Left lung (tissue), 10 donors: ENCODE measurements around the gene NINJ2. TPM values are rescaled to one million over a fixed set of nuclear protein-coding genes. Genes with fewer than 3 reads are reported as not detected.
A peak's percentile ranks its signal among the peaks of the same experiment; 100 is the strongest.

ENCODE experiments used
- ATAC-seq: fragments of 200-7000 bp; cut with Tn5 transposase; one replicate; pipeline ENCODE4 v1.9.1; 2020; ENCODE audit warnings: moderate library complexity
- DNase-seq, 4 donors: peaks; one replicate each; pipeline ENCODE4 v3.0.0-alpha.2; 2013 to 2020
- H3K27ac ChIP-seq, 2 donors: fragments of 200-600 bp; sonication (generic) in 1 of 2; one replicate each; pipeline versions ENCODE4 v1.5.0 to v1.8.0; 2020 to 2021
- H3K27me3 ChIP-seq, 2 donors: fragments of 200-600 bp; sonication (generic) in 1 of 2; one replicate each; pipeline versions ENCODE4 v1.5.0 to v1.8.0; 2020 to 2021
- H3K36me3 ChIP-seq, 2 donors: fragments of 200-600 bp; sonication (generic) in 1 of 2; one replicate each; pipeline versions ENCODE4 v1.5.0 to v1.8.0; 2020 to 2021
- H3K4me1 ChIP-seq, 2 donors: fragments of 200-600 bp; one replicate each; pipeline ENCODE4 v1.8.0; 2021
- H3K4me3 ChIP-seq, 2 donors: fragments of 200-600 bp; sonication (generic) in 1 of 2; one replicate each; pipeline versions ENCODE4 v1.5.0 to v1.8.0; 2020 to 2021; ENCODE audit warnings: mild to moderate bottlenecking in 1 of 2
- H3K9me3 ChIP-seq, 2 donors: fragments of 200-600 bp; sonication (generic) in 1 of 2; one replicate each; pipeline versions ENCODE4 v1.5.0 to v1.8.0; 2020 to 2021
- intact Hi-C, 2 donors: fragments of 100-400 bp; cut with DNase I; formaldehyde crosslinking; loops; one replicate each; pipeline versions ENCODE4 v1.11.2 to v1.14.2; 2022
- polyA plus RNA-seq, 6 donors: library from polyadenylated mRNA; unstranded; fragments of 120-200 nt; gene quantifications; one replicate each; pipeline ENCODE4 v1.2.1, GENCODE V29; 2013; ENCODE audit not compliant: insufficient read length in 6 of 6
- total RNA-seq, 2 donors: library from RNA; stranded (reverse); fragmentation: NEBNext Ultra II Directional; extraction: Animal tissue kit (Norgen Biotek cat#: 25700); gene quantifications; one replicate each; pipeline ENCODE4 v1.2.1, GENCODE V29; 2021
- TF ChIP-seq, protein P1 (sequence below), 2 donors: fragments of 200-600 bp; sonication (generic) in 1 of 2; IDR thresholded peaks; one replicate each; pipeline versions ENCODE4 v1.5.0 to v1.8.0; 2021; ENCODE audit warnings: antibody characterized with exemption in 2 of 2
- donor health status: DM: no; HTN: yes; CAD: no.
- donor health status: DM: no; HTN: no; CAD: no.

Gene NINJ2
- total and polyA plus RNA-seq, 8 donors, result 1.2 to 18.0 (median 2.8) TPM

DNA sequence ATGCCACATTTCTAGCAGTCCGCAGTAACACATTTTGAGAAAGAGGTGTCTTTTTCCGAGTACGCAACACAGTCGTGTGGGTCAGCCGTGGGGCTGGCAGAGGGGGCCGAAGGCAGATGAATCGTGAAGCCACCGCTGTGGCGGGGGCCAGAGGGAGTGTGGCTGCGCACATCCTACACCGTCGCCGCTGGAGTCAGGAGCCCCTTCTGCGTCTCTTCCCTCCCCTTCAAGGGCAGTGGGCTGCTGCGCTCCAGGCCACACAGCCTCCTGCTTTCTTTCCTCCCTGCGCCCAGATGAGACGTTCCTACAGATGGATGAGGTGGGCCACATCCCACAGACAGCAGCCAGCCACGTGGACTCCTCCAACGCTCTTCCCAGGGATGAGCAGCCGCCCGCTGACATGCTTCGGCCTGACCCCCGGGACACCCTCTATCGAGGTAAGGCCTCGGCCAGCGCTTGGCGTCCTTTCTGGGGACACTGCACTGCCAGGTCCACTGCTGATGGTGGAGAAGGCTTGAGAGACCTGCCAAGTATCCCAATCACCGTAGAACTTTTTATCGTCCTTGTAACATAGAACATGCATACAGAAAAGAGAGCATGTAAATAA lies 113.7 kb downstream of the NINJ2 start:
- DNase-seq (no peak), ATAC-seq (no peak)
- Histone ChIP-seq H3K27ac (no peak overlapping the region), H3K4me1 (peaks cover 0 to 33% of the 10 kb centered on the region in 2 donors), H3K36me3 (peaks cover 0 to 16% of the 10 kb centered on the region in 2 donors), H3K9me3 (no peaks in the 10 kb centered on the region), H3K27me3 (peaks cover 0 to 20% of the 10 kb centered on the region in 2 donors), H3K4me3 (no peak overlapping the region)
- intact Hi-C loops, result loop anchor here (5.0 to 10.0 kb wide), 2 partner anchors 95 to 97 kb away; partner anchors contain the start of gene B4GALNT3 (in 1 of the 2)
- TF ChIP-seq, protein P1, sequence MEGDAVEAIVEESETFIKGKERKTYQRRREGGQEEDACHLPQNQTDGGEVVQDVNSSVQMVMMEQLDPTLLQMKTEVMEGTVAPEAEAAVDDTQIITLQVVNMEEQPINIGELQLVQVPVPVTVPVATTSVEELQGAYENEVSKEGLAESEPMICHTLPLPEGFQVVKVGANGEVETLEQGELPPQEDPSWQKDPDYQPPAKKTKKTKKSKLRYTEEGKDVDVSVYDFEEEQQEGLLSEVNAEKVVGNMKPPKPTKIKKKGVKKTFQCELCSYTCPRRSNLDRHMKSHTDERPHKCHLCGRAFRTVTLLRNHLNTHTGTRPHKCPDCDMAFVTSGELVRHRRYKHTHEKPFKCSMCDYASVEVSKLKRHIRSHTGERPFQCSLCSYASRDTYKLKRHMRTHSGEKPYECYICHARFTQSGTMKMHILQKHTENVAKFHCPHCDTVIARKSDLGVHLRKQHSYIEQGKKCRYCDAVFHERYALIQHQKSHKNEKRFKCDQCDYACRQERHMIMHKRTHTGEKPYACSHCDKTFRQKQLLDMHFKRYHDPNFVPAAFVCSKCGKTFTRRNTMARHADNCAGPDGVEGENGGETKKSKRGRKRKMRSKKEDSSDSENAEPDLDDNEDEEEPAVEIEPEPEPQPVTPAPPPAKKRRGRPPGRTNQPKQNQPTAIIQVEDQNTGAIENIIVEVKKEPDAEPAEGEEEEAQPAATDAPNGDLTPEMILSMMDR (IDR thresholded peaks at IDR 0.05), result no peak

GRCh38 chr12:547883-548470 lies 115.3 kb downstream of the NINJ2 start:
- H3K4me1 ChIP-seq, result peaks cover 0 to 25% of the 10 kb centered on the region in 2 donors
- ATAC-seq (no peak), DNase-seq (no peak)
- TF ChIP-seq, protein P1 (IDR thresholded peaks at IDR 0.05), result no peak
- intact Hi-C loops, result loop anchor here (5.0 to 10.0 kb wide), 2 partner anchors 93 to 96 kb away; partner anchors contain the start of gene B4GALNT3 (in 1 of the 2)
- H3K4me3 ChIP-seq, result no peak overlapping the region
- H3K36me3 ChIP-seq, result peaks cover 0 to 16% of the 10 kb centered on the region in 2 donors
- peaks cover 0 to 25% of the 10 kb centered on the region in 2 donors for H3K27me3 ChIP-seq
- no peak overlapping the region for H3K27ac ChIP-seq
- no peaks in the 10 kb centered on the region for H3K9me3 ChIP-seq

GRCh38 chr12:546920-547845 lies 116.1 kb downstream of the NINJ2 start:
- Histone ChIP-seq H3K4me3 (peak overlapping the region in 1 of 2 donors; percentile 1), H3K36me3 (peaks cover 0 to 16% of the 10 kb centered on the region in 2 donors), H3K9me3 (no peaks in the 10 kb centered on the region), H3K27ac (peak overlapping the region in 1 of 2 donors; percentile 64), H3K27me3 (peaks cover 0 to 25% of the 10 kb centered on the region in 2 donors), H3K4me1 (peaks cover 0 to 22% of the 10 kb centered on the region in 2 donors)
- TF ChIP-seq, protein P1 (IDR thresholded peaks at IDR 0.05), result peak; percentile 96 to 99
- ATAC-seq (peak; percentile 92), DNase-seq (peak; percentile 36 to 96 (median 68))
- intact Hi-C loops, result loop anchor here (5.0 to 10.0 kb wide), 2 partner anchors 92 to 95 kb away; partner anchors contain the start of gene B4GALNT3 (in 1 of the 2)

GRCh38 chr12:546265-546919 lies 116.9 kb downstream of the NINJ2 start:
- H3K27ac ChIP-seq, result peak overlapping the region in 1 of 2 donors; percentile 64
- peaks cover 0 to 25% of the 10 kb centered on the region in 2 donors for H3K27me3 ChIP-seq
- H3K4me1 ChIP-seq, result peaks cover 0 to 22% of the 10 kb centered on the region in 2 donors
- no peaks in the 10 kb centered on the region for H3K9me3 ChIP-seq
- peak; percentile 5 for ATAC-seq
- H3K36me3 ChIP-seq, result peaks cover 0 to 16% of the 10 kb centered on the region in 2 donors
- no peak for DNase-seq
- TF ChIP-seq, protein P1 (IDR thresholded peaks at IDR 0.05), result no peak
- peak overlapping the region in 1 of 2 donors; percentile 1 for H3K4me3 ChIP-seq
- intact Hi-C loops, result loop anchor here (5.0 to 10.0 kb wide), 2 partner anchors 92 to 94 kb away; partner anchors contain the start of gene B4GALNT3 (in 1 of the 2)
